NCI-H146 treated with DMSO at 0.1 percent for 48 hours (cell line): ENCODE results near the gene ZBP1.

ENCODE experiments used
- DNase-seq: peaks from one replicate; lab custom pipeline; 2025; ENCODE audit not compliant: unreplicated experiment; lab: John Stamatoyannopoulos, UW

ZBP1 gene, protein sequence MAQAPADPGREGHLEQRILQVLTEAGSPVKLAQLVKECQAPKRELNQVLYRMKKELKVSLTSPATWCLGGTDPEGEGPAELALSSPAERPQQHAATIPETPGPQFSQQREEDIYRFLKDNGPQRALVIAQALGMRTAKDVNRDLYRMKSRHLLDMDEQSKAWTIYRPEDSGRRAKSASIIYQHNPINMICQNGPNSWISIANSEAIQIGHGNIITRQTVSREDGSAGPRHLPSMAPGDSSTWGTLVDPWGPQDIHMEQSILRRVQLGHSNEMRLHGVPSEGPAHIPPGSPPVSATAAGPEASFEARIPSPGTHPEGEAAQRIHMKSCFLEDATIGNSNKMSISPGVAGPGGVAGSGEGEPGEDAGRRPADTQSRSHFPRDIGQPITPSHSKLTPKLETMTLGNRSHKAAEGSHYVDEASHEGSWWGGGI

DNA sequence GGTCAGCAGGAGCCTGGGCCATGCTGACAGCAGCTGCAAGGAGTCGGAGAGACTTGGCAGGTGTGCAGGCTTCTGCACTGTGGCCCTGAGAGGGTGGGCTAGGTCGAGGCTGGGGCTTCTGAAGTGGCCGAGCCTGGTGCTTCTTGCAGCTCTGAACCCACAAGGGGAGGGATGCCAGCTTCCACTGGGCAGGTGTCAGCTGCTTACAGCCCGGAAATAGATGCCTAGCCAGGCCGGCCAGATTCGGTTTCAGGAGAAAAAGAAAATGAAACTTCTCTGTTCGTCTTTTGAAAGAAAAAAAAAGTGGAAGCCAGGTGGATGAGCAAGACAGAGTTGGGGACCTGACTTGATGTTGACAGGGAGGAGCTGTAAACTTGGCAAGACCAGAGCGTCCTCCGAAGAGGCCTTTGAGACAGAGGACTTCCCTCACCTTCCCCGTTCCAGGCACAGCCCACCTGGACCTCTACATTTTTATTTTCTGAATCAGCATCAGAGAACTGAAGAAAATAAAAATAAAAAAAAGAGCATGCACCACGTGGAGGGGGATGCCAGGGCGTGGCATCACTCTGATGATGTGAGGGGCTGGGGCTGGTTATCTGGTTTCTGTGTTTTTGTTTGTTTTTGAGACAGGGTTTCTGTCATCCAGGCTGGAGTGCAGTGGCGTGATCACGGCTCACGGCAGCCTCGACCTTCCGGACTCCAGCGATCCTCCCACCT lies at the start of gene ZBP1:
TSS of gene ZBP1 (minus strand) at position 153 of the 717 bp plus-strand sequence. CDS start at position 22, 131 bp downstream.
- no peak for DNase-seq

- no peak for DNase-seq
Observed at GRCh38 chr20:57669632-57670031, 49.4 kb upstream of the ZBP1 start.

- DNase-seq: no peak
Observed at GRCh38 chr20:57667924-57668782, 47.9 kb upstream of the ZBP1 start.

DNA sequence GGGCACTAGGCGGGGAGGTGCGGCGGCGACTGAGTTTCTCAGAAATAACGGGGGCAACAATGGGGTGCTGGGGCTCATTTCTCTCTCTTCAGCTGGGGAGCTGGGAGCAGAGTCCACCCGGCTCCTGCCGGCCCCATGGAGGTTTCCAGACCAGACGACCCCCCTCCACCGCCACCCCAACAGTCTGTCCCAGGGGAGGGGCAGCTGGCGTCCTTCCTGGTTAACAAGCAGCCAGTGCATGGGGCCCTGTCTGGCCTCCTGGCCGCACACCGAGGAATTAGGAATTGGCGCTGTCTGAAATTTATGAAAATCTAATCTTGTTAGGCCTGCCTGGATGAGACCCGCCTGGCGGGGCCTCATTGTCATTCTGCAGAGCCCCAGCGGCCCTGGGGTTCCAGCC lies 47.2 kb upstream of the ZBP1 start:
- no peak for DNase-seq

- DNase-seq: no peak
Observed at GRCh38 chr20:57666834-57667157, 46.6 kb upstream of the ZBP1 start.

GRCh38 chr20:57666106-57666833 lies 46.0 kb upstream of the ZBP1 start:
- no peak for DNase-seq

DNA sequence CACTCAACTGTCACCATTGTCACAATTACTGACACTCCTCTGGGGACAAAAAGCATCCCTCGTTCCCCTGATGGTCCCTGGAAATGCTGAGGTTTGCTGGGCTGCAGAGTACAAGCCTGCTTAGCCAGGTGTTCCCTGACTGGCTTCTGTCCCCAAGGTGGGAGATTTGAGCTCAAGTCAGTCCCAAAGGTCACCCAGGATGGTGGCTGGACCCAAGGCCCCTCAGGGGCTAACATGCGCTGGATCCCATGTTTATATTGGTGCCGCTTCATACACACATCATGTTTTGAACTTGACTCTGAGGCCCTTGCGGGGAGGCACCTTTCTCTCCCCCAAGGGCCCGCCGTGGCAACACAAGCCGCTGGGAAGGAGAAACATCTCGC lies 45.4 kb upstream of the ZBP1 start:
- DNase-seq: no peak

DNA sequence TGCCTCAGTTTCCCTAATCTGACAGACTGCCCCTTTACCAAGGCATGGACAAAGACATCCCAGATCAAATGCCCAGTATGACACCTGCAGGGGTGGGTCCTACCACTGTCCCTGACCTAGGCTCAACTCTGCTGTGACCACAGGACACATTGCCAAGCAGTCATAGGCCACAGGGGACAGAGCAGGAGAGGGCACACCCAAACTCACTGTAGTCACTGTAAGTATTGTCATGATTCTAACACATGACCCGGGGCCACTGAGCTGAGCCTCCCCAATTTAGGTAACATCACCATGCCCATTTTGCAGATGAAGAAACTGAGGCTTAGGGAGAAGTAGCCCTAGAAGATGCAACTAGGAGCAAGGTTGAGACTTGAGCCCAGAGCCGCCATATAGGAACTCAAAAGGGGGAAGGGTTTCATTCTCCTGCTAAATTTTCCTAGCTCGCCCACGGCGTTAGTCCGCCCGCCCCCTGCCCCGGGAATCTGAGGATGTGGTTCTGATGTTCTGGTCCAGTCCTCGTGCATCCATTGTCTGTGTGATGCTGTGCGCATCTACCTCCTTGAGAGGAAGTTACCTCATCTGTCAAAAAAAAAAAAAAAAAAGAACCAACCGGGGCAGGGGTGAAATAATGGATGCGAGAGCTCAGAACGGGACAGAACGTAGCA lies 44.8 kb upstream of the ZBP1 start:
- DNase-seq: no peak

GRCh38 chr20:57664476-57664875 lies 44.2 kb upstream of the ZBP1 start:
- no peak for DNase-seq

- no peak for DNase-seq
Observed at GRCh38 chr20:57663681-57664451, 43.6 kb upstream of the ZBP1 start.

DNA sequence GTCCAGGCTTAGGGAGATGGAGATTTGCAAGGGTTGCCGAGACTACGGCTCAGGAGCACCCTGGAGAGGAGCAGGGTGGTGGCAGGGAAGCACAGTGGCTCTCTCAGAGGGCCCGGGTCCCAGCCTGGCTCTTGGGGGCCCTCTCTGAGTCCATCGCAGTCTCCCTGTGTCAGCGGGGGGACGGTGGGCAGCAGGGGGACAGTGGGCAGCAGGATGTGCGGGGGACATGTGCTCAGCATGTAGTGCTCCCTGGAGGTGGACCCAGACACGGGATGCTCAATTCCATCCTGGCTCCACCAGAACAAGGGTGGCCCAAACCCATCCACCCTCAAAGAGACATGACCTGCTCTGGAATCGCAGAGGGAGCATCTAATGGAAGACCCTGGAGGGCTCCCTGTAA lies 43.0 kb upstream of the ZBP1 start:
- no peak for DNase-seq

DNA sequence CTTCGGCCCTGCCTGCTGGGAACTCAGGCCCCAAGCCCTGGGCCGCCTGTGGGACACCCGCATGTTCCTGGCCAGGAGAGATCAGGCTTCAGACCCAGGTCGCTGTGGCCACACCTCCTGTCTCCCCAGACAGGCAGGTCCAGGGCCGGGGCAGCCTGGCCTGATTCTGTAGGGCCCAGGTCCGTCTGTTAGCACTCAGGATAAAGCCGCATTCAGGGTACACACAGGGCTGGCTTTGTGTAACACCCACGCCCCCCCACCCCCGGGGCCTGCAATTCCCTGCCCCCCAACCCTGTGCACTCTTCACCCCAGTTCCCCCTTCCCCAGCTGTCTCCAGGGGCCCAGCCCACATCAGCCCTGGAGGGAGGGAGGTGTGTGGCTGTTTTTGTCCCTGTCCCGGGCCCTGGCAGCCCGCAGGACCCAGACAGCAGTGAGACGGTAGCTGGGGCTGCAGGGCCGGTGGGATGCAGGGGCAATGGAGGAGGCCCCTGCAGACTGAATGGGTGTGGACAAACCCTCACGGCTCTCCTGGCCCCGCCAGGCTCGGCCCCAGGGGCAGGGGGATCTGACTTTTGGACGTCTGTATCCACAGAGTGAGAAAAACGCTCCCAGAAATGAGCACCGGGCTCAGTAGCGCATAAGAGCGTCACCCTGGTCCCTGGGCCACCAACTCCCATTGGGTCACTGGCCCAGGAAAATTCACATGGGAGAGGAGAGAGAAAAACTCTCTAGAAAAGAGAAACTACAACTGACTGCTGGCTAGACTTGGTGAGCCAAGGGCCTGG lies 42.4 kb upstream of the ZBP1 start:
- no peak for DNase-seq

DNA sequence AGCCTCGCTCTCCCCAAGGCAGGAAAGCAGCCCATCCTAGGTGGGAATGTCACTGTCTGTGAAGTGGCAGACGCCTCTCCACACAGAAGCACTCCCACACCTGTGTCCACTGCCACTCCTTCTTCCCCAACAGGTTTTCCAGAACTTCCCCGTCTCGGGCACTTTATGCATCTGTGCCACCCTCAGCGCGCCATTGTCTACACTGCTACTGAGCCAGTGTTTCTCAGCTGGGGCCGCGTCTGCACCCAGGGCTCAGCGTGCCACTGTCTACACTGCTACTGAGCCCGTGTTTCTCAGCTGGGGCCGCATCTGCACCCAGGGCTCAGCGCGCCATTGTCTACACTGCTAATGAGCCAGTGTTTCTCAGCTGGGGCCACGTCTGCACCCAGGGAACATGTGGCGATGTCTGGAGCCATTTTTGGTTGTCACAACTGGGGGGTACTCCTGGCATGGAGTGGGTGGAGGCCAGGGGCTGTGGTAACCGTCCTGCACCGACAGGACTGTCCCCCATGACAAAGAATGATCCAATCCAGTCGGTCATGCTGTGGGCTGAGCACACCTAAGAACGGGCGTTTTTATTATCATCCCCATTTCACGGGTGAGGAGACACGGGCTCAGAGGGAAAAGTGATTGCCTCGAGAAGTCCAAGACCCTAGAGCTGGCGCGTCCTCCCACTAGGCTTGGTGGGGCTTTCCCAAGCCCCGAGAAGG lies 41.7 kb upstream of the ZBP1 start:
- no peak for DNase-seq

- DNase-seq: no peak
Observed at GRCh38 chr20:57660922-57661745, 40.9 kb upstream of the ZBP1 start.

GRCh38 chr20:57660181-57660921 lies 40.1 kb upstream of the ZBP1 start:
- no peak for DNase-seq

DNA sequence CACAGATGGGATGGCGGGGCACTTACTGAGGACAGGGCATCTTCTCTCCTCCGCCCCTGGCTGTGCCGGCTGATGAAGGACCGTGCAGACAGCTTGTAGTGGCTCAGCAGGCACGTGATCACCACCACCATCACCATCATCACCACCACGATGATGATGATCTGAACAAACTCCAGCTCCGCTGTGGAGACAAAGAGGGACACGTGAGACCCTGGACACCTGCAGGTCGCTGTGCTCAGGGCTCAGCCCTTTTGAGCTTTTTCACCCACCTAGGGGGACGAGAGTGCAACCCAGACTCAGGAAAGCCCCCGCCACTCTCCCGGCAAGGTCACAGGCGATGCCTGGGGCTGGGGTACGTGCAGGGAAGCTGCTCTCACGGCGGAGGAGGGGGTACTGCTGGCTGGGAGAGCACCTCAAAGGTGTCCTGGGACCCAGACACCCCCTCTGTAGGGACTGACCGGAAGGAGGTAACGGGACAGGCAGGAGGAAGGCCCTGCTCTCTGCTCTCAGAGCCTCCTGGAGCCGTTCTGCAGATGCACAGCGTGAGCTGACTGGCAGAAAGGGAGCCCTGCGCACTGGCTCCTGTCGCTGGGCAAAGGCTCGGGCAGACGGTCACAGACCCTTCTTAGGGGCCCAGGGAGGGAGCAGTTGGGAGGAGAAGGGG lies 39.4 kb upstream of the ZBP1 start:
- DNase-seq: no peak
